Measurements from ENCODE around the gene NEDD9. TPM values are rescaled to one million over a fixed set of nuclear protein-coding genes. Genes with fewer than 3 reads are reported as not detected.

Gene NEDD9
- total and polyA plus RNA-seq, 2 of the 4 experiments (the other 2 are of a cell fraction) = 7.6 to 16.5 TPM

GRCh38 chr6:11228935-11229654 is 3.4 kb downstream of the NEDD9 start (continued):
- TF ChIP-seq RCOR1 (IDR thresholded peaks at IDR 0.05; ENCODE audit: insufficient replicate concordance, low read length) (no peak), RAD21 (IDR thresholded peaks at IDR 0.05; ENCODE audit: low read length) (no peak)

GRCh38 chr6:11227698-11228097 is 4.8 kb downstream of the NEDD9 start:
- no peak overlapping the region for H2BK120ac ChIP-seq (ENCODE audit: low read depth, low read length)
- H2AK9ac ChIP-seq (replicated peaks; ENCODE audit: low read depth, low read length, poor library complexity) = no peak overlapping the region
- H3K36me3 ChIP-seq (ENCODE audit: control insufficient read depth, insufficient read depth, low read length) = no peaks in the 10 kb centered on the region; the same call in 1 of the 2 replicates
- H4K5ac ChIP-seq (ENCODE audit: low read depth, low read length) = no peak overlapping the region
- CTCF ChIA-PET = interaction anchor here (0.6 kb wide), 1 partner anchor 108 kb away, joined by 3 read pairs; no protein-coding TSS in a partner anchor
- H4K20me1 ChIP-seq (ENCODE audit: insufficient read depth, low read length) = peaks cover 20% of the 10 kb centered on the region; the same call in 1 of the 2 replicates
- 84% methylated on average over 4 of the region's 5 CpGs; no CpG with 5 or more reads in 1 of the 2 experiments for WGBS, 2 experiments (ENCODE audit: extremely low coverage in 2 of 2, insufficient read length in 1 of 2)
- intact Hi-C loops (cut with micrococcal nuclease) = no loop called here
- no peak for DNase-seq
- ATAC-seq (ENCODE audit: low read depth) = no peak
- dilution Hi-C loops (cut with HindIII; ENCODE audit: low sequenced_read_pairs, unreplicated experiment) = no loop called here
- H3K4ac ChIP-seq (ENCODE audit: low read depth, low read length) = no peak overlapping the region
- H2BK15ac ChIP-seq (ENCODE audit: low read depth, low read length) = no peak overlapping the region
- no peak overlapping the region for H3K9ac ChIP-seq (ENCODE audit: low read depth, low read length)
- POLR2A ChIA-PET (ENCODE audit: unreplicated experiment) = no interaction called here
- no peak overlapping the region for H3K4me2 ChIP-seq (ENCODE audit: low read depth, low read length)
- H3K23ac ChIP-seq (ENCODE audit: low read depth, low read length) = no peak overlapping the region
- H3K56ac ChIP-seq (ENCODE audit: extremely low read depth, insufficient read depth, low read length) = no peak overlapping the region
- no peak overlapping the region for H2AFZ ChIP-seq (replicated peaks; ENCODE audit: low read length, poor library complexity)
- in situ Hi-C loops (cut with MboI; ENCODE audit: low sequenced_read_pairs) = no loop called here
- no peak overlapping the region for H2BK5ac ChIP-seq (ENCODE audit: low read depth, low read length, poor library complexity, severe bottlenecking)
- H3K14ac ChIP-seq (replicated peaks; ENCODE audit: low read depth, low read length) = no peak overlapping the region
- no peak overlapping the region for H3K27ac ChIP-seq (ENCODE audit: insufficient read depth, low read length)
- no peak overlapping the region for H2AK5ac ChIP-seq (ENCODE audit: low read depth, low read length)
- no peaks in the 10 kb centered on the region for H3K9me3 ChIP-seq (ENCODE audit: control insufficient read depth, insufficient read depth, low read length)
- BruUV-seq (replicated peaks) = no TSS peak
- H3K27me3 ChIP-seq (ENCODE audit: control insufficient read depth, insufficient read depth, low read length) = no peaks in the 10 kb centered on the region
- H3K4me1 ChIP-seq (ENCODE audit: control insufficient read depth, insufficient read depth, low read length) = peaks cover 13% of the 10 kb centered on the region
- H4K91ac ChIP-seq (ENCODE audit: insufficient read depth, low read depth, low read length) = no peak overlapping the region
- H2BK20ac ChIP-seq (ENCODE audit: low read depth, low read length) = no peak overlapping the region
- no peak overlapping the region for H4K8ac ChIP-seq (ENCODE audit: low read depth in 2 of 2, low read length in 2 of 2)
- H3K4me3 ChIP-seq (ENCODE audit: insufficient read depth, low read depth, low read length) = no peak overlapping the region
- peaks cover 9% of the 10 kb centered on the region for H3K9me1 ChIP-seq (ENCODE audit: insufficient read depth, low read length)
- peaks cover 9 to 48% of the 10 kb centered on the region in 2 experiments; a peak in 3 of 4 replicates for H3K79me1 ChIP-seq (ENCODE audit: low read depth in 1 of 2, low read length in 2 of 2)
- no peak overlapping the region for H3K18ac ChIP-seq (ENCODE audit: low read depth, low read length)
- no peak for TF ChIP-seq CTCF (conservative IDR thresholded peaks at IDR 0.05; ENCODE audit: low read depth, low read length)
- no peak for TF ChIP-seq FOS (IDR thresholded peaks at IDR 0.05; ENCODE audit: low read depth, low read length)
- no peak for TF ChIP-seq ELK1 (IDR thresholded peaks at IDR 0.05; ENCODE audit: borderline replicate concordance, low read depth, low read length)
- TF ChIP-seq POLR2A (IDR thresholded peaks at IDR 0.05; ENCODE audit: low read depth, low read length) = no peak
- TF ChIP-seq NFE2L2 (IDR thresholded peaks at IDR 0.05; ENCODE audit: low read depth, low read length) = no peak
- TF ChIP-seq SMC3 (IDR thresholded peaks at IDR 0.05; ENCODE audit: low read depth, low read length) = no peak
- no peak for TF ChIP-seq MXI1 (IDR thresholded peaks at IDR 0.05; ENCODE audit: borderline replicate concordance, low read depth, low read length)
- TF ChIP-seq BHLHE40 (IDR thresholded peaks at IDR 0.05; ENCODE audit: low read depth, low read length) = no peak
- TF ChIP-seq CHD1 (IDR thresholded peaks at IDR 0.05; ENCODE audit: low read depth, low read length) = no peak
- no peak for TF ChIP-seq RFX5 (IDR thresholded peaks at IDR 0.05; ENCODE audit: low read depth, low read length)
- TF ChIP-seq MAZ (IDR thresholded peaks at IDR 0.05; ENCODE audit: borderline replicate concordance, low read depth, low read length) = no peak
- TF ChIP-seq CEBPB (IDR thresholded peaks at IDR 0.05; ENCODE audit: low read depth, low read length) = no peak
- TF ChIP-seq RAD21 (IDR thresholded peaks at IDR 0.05; ENCODE audit: low read length) = no peak
- TF ChIP-seq MAFK (IDR thresholded peaks at IDR 0.05; ENCODE audit: low read depth, low read length) = no peak

Measured in IMR-90 (cell line).